Measurements from ENCODE around the gene USP24.

DNA sequence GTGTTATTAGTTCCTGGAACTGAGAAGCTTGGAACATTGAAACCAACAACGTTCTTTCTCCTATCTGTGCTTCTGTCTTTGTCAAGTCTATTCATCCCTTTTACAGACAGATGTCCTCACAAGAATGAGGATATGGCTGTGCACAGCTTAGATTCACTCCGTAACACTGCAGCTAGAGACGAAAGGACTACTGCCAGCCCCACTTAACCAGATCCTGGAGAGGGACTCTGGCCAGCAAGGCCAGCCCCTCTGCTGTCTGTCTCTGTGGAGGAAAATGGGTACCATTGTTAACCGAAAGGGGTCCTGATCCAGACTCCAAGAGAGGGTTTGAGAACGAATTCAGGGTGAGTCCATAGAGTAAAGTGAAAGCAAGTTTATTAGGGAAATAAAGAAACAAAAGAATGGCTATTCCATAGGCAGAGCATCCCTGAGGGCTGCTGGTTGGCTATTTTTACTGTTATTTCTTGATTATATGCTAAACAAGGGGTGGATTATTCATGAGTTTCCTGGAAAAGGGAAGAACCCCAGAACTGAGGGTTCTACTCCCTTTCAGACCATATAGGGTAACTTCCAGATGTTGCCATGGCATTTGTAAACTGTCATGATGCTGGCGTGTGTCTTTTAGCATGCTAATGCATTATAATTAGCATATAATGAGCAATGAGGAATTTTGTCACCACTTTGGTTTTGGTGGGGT, 17.4 kb upstream of the USP24 start:
- TF ChIP-seq, protein P1, sequence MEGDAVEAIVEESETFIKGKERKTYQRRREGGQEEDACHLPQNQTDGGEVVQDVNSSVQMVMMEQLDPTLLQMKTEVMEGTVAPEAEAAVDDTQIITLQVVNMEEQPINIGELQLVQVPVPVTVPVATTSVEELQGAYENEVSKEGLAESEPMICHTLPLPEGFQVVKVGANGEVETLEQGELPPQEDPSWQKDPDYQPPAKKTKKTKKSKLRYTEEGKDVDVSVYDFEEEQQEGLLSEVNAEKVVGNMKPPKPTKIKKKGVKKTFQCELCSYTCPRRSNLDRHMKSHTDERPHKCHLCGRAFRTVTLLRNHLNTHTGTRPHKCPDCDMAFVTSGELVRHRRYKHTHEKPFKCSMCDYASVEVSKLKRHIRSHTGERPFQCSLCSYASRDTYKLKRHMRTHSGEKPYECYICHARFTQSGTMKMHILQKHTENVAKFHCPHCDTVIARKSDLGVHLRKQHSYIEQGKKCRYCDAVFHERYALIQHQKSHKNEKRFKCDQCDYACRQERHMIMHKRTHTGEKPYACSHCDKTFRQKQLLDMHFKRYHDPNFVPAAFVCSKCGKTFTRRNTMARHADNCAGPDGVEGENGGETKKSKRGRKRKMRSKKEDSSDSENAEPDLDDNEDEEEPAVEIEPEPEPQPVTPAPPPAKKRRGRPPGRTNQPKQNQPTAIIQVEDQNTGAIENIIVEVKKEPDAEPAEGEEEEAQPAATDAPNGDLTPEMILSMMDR (IDR thresholded peaks at IDR 0.05): no peak
- no peak for TF ChIP-seq EP300 (IDR thresholded peaks at IDR 0.05)
